Liver (tissue), 3 donors: Measurements from ENCODE around the gene CYP24A1.

ENCODE experiments used
- FOXA1 ChIP-seq: IDR thresholded peaks from 2 replicates; pipeline ENCODE4 v1.6.1; 2016; ENCODE audit warnings: antibody characterized with exemption
- GABPA ChIP-seq, 2 donors: IDR thresholded peaks in 1 of 2; conservative IDR thresholded peaks in 1 of 2; 2 replicates each; pipeline ENCODE4 v1.6.1; 2016; ENCODE audit warnings: antibody characterized with exemption in 2 of 2, mild to moderate bottlenecking in 1 of 2, moderate library complexity in 1 of 2
- HNF4A ChIP-seq, 2 donors: conservative IDR thresholded peaks; 2 replicates each; pipeline ENCODE4 v1.6.1; 2016; ENCODE audit warnings: antibody characterized with exemption in 2 of 2, mild to moderate bottlenecking in 2 of 2
- MAX ChIP-seq: IDR thresholded peaks from 2 replicates; pipeline ENCODE4 v1.6.1; 2016; ENCODE audit warnings: antibody characterized with exemption
- RAD21 ChIP-seq, 2 donors: IDR thresholded peaks; 2 replicates each; pipeline ENCODE4 v1.6.1; 2016; ENCODE audit warnings: antibody characterized with exemption in 2 of 2, mild to moderate bottlenecking in 2 of 2
- RXRA ChIP-seq, 2 donors: IDR thresholded peaks; 2 replicates each; pipeline ENCODE4 v1.6.1; 2017 to 2018; ENCODE audit warnings: antibody characterized with exemption in 2 of 2, mild to moderate bottlenecking in 1 of 2
- SP1 ChIP-seq: IDR thresholded peaks from 2 replicates; pipeline ENCODE4 v1.6.1; 2018; ENCODE audit warnings: antibody characterized with exemption, mild to moderate bottlenecking
- TAF1 ChIP-seq: conservative IDR thresholded peaks from 2 replicates; pipeline ENCODE4 v1.6.1; 2016; ENCODE audit warnings: antibody characterized with exemption, mild to moderate bottlenecking
- YY1 ChIP-seq: IDR thresholded peaks from 2 replicates; pipeline ENCODE4 v1.6.1; 2016; ENCODE audit warnings: antibody characterized with exemption, mild to moderate bottlenecking
- TF ChIP-seq, protein P1 (sequence below): fragments of 150-350 bp; IDR thresholded peaks from 2 replicates; pipeline ENCODE4 v1.5.1; 2017; ENCODE audit warnings: improper control_type of control experiment, low read depth, low read length; ENCODE audit not compliant: missing input control
- TF ChIP-seq, protein P2 (sequence below): IDR thresholded peaks from 2 replicates; pipeline ENCODE4 v1.6.1; 2016; ENCODE audit warnings: antibody characterized with exemption, mild to moderate bottlenecking
- donor health status: healthy.
- donor health status: healthy.

- TF ChIP-seq, protein P1, sequence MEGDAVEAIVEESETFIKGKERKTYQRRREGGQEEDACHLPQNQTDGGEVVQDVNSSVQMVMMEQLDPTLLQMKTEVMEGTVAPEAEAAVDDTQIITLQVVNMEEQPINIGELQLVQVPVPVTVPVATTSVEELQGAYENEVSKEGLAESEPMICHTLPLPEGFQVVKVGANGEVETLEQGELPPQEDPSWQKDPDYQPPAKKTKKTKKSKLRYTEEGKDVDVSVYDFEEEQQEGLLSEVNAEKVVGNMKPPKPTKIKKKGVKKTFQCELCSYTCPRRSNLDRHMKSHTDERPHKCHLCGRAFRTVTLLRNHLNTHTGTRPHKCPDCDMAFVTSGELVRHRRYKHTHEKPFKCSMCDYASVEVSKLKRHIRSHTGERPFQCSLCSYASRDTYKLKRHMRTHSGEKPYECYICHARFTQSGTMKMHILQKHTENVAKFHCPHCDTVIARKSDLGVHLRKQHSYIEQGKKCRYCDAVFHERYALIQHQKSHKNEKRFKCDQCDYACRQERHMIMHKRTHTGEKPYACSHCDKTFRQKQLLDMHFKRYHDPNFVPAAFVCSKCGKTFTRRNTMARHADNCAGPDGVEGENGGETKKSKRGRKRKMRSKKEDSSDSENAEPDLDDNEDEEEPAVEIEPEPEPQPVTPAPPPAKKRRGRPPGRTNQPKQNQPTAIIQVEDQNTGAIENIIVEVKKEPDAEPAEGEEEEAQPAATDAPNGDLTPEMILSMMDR: no peak
- no peak for TF ChIP-seq GABPA (IDR thresholded peaks at IDR 0.05 in 1 of 2, conservative IDR thresholded peaks at IDR 0.05 in 1 of 2)
- no peak for TF ChIP-seq TAF1
- no peak for TF ChIP-seq YY1
- TF ChIP-seq SP1: no peak
- no peak for TF ChIP-seq RXRA (IDR thresholded peaks at IDR 0.05)
- TF ChIP-seq, protein P2, sequence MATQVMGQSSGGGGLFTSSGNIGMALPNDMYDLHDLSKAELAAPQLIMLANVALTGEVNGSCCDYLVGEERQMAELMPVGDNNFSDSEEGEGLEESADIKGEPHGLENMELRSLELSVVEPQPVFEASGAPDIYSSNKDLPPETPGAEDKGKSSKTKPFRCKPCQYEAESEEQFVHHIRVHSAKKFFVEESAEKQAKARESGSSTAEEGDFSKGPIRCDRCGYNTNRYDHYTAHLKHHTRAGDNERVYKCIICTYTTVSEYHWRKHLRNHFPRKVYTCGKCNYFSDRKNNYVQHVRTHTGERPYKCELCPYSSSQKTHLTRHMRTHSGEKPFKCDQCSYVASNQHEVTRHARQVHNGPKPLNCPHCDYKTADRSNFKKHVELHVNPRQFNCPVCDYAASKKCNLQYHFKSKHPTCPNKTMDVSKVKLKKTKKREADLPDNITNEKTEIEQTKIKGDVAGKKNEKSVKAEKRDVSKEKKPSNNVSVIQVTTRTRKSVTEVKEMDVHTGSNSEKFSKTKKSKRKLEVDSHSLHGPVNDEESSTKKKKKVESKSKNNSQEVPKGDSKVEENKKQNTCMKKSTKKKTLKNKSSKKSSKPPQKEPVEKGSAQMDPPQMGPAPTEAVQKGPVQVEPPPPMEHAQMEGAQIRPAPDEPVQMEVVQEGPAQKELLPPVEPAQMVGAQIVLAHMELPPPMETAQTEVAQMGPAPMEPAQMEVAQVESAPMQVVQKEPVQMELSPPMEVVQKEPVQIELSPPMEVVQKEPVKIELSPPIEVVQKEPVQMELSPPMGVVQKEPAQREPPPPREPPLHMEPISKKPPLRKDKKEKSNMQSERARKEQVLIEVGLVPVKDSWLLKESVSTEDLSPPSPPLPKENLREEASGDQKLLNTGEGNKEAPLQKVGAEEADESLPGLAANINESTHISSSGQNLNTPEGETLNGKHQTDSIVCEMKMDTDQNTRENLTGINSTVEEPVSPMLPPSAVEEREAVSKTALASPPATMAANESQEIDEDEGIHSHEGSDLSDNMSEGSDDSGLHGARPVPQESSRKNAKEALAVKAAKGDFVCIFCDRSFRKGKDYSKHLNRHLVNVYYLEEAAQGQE: no peak
- TF ChIP-seq FOXA1: no peak
- TF ChIP-seq RAD21 (IDR thresholded peaks at IDR 0.05): no peak
- no peak for TF ChIP-seq MAX
- TF ChIP-seq HNF4A (conservative IDR thresholded peaks at IDR 0.05): no peak
These were observed 60.2 kb downstream of the CYP24A1 start for GRCh38 chr20:54113566-54113965.
